ENCODE data around the gene PABPC1L.

Gene PABPC1L

DNA sequence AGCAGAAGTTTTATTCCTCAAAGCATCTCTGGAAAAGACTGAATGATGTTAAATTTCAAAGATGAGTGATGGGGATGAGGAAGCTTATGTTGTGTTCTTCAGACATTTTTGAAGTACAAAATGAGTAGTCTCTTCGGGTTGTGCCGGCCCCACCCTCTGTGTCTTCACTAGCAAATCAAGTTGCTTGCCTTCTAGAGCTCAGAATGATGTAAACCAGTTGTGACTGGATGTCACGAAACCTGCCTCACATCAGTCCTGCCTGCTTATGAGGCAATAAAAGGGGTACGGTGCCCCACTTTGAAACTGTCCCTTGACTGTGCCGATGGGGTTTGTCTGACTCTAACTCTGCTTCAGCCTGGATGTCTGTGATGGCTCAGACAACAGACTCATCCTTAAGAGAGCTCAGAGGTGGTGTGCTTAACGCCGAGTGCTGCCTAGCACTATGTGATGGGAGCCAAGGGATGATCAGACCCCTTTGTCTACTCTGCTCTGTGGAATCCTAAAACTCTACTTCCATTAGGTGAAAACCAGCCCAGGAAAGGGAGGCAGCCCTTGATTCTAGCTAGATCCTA lies 31.3 kb downstream of the PABPC1L start:
- TF ChIP-seq FOXP2 (optimal IDR thresholded peaks at IDR 0.05; ENCODE audit: borderline replicate concordance, extremely low read depth, extremely low read length, insufficient read depth) (no peak), TAF1 (IDR thresholded peaks at IDR 0.05; ENCODE audit: borderline replicate concordance, insufficient read depth, low read length) (no peak), POLR2AphosphoS5 (IDR thresholded peaks at IDR 0.05; ENCODE audit: low read depth, low read length) (no peak), SIN3A (IDR thresholded peaks at IDR 0.05; ENCODE audit: borderline replicate concordance, insufficient read depth, low read length) (no peak)
- TF ChIP-seq, protein P1, sequence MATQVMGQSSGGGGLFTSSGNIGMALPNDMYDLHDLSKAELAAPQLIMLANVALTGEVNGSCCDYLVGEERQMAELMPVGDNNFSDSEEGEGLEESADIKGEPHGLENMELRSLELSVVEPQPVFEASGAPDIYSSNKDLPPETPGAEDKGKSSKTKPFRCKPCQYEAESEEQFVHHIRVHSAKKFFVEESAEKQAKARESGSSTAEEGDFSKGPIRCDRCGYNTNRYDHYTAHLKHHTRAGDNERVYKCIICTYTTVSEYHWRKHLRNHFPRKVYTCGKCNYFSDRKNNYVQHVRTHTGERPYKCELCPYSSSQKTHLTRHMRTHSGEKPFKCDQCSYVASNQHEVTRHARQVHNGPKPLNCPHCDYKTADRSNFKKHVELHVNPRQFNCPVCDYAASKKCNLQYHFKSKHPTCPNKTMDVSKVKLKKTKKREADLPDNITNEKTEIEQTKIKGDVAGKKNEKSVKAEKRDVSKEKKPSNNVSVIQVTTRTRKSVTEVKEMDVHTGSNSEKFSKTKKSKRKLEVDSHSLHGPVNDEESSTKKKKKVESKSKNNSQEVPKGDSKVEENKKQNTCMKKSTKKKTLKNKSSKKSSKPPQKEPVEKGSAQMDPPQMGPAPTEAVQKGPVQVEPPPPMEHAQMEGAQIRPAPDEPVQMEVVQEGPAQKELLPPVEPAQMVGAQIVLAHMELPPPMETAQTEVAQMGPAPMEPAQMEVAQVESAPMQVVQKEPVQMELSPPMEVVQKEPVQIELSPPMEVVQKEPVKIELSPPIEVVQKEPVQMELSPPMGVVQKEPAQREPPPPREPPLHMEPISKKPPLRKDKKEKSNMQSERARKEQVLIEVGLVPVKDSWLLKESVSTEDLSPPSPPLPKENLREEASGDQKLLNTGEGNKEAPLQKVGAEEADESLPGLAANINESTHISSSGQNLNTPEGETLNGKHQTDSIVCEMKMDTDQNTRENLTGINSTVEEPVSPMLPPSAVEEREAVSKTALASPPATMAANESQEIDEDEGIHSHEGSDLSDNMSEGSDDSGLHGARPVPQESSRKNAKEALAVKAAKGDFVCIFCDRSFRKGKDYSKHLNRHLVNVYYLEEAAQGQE (IDR thresholded peaks at IDR 0.05; ENCODE audit: insufficient read depth in 1 of 2, low read depth in 2 of 2, low read length in 2 of 2): no peak

DNA sequence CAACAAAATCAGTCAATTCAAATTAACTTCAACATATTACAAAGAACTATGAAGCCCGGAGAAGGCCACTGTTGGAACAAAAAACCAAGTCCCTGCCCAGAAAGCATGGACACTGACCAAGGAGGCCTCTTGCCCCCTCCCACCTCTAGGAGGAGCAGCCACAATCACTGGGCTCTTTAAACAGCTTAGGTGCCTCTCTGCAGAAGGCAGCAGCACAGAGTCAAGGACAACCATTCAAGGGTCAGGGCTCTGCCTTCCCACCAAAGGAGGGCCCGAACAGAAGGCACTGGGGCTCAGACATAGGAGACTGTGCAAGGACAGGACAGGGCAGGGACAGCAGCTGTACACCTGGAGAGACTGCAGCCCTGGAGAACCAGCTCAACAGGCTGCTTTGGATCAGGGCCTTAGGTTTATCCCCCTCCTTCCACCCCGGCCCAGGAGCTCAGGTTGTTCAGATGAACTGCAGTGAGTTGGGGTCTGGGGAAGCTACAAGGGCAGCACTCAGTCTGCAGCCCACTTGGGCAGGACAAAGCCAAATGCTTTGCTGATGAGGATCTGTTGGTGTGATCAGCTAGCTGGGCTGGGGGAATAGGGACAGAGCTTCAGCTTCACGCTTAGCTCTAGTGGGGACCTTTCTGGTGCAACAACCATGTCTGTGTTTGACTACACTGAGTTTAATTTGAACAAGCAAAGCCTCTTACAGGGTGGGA lies 32.6 kb downstream of the PABPC1L start:
- TF ChIP-seq SIN3A (IDR thresholded peaks at IDR 0.05; ENCODE audit: borderline replicate concordance, insufficient read depth, low read length): no peak
- TF ChIP-seq TAF1 (IDR thresholded peaks at IDR 0.05; ENCODE audit: borderline replicate concordance, insufficient read depth, low read length): no peak
- no peak for TF ChIP-seq POLR2AphosphoS5 (IDR thresholded peaks at IDR 0.05; ENCODE audit: low read depth, low read length)
- TF ChIP-seq, protein P1 (IDR thresholded peaks at IDR 0.05; ENCODE audit: insufficient read depth in 1 of 2, low read depth in 2 of 2, low read length in 2 of 2): no peak
- TF ChIP-seq FOXP2 (optimal IDR thresholded peaks at IDR 0.05; ENCODE audit: borderline replicate concordance, extremely low read depth, extremely low read length, insufficient read depth): no peak

DNA sequence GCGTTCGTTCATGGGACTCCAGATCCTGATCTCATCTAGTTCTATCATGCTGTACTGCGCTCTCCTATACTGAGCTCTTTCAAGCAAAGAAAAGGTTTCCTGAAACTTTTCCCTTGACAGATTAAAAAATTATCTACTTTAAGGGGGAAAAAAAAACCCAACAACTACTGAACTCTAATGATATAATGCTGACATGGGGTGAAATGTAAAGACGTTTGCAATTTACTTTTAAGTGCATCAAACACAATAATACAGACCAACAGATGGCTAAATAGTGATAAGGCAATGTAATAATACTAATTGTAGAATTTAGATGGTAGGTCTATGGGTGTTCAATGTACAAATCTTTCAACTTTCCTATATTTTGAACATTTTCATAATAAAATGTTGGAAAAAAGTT lies 34.0 kb downstream of the PABPC1L start:
- TF ChIP-seq, protein P1 (IDR thresholded peaks at IDR 0.05; ENCODE audit: insufficient read depth in 1 of 2, low read depth in 2 of 2, low read length in 2 of 2): no peak
- TF ChIP-seq POLR2AphosphoS5 (IDR thresholded peaks at IDR 0.05; ENCODE audit: low read depth, low read length) (no peak), SIN3A (IDR thresholded peaks at IDR 0.05; ENCODE audit: borderline replicate concordance, insufficient read depth, low read length) (no peak), TAF1 (IDR thresholded peaks at IDR 0.05; ENCODE audit: borderline replicate concordance, insufficient read depth, low read length) (no peak), FOXP2 (optimal IDR thresholded peaks at IDR 0.05; ENCODE audit: borderline replicate concordance, extremely low read depth, extremely low read length, insufficient read depth) (no peak)

DNA sequence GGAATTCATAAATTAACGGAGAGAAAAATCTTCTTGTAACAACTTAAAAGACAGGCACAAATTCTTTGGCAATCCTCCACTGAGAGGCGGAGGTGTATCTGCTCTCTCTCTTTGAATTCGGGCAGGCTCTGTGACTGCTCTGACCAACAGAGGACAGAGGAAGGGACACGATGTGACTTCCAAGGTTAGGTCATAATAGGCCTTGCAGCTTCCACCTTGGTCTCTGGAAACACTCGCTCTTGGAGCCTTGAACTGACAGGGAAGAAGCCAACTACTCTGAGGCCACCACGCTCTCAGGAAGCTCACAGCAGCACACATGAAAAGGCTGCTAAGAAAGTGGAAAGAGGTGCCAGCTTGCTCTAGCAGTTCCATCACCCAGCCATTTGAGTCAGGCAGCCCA lies 35.4 kb downstream of the PABPC1L start:
- no peak for TF ChIP-seq POLR2AphosphoS5 (IDR thresholded peaks at IDR 0.05; ENCODE audit: low read depth, low read length)
- TF ChIP-seq SIN3A (IDR thresholded peaks at IDR 0.05; ENCODE audit: borderline replicate concordance, insufficient read depth, low read length): no peak
- TF ChIP-seq, protein P1 (IDR thresholded peaks at IDR 0.05; ENCODE audit: insufficient read depth in 1 of 2, low read depth in 2 of 2, low read length in 2 of 2): no peak
- TF ChIP-seq TAF1 (IDR thresholded peaks at IDR 0.05; ENCODE audit: borderline replicate concordance, insufficient read depth, low read length): no peak

All from PFSK-1 (cell line).